Measurements from ENCODE around the gene KCNQ1. TPM values are rescaled to one million over a fixed set of nuclear protein-coding genes. Genes with fewer than 3 reads are reported as not detected.

Gene KCNQ1
- total RNA-seq, 1 experiment from 2014 or later = 2.3 TPM

- Histone ChIP-seq H4K91ac (ENCODE audit: insufficient read length, low read depth, low read length) (no peak overlapping the region), H3K4me2 (ENCODE audit: insufficient read depth, insufficient read length, low read length) (no peak overlapping the region), H2BK5ac (ENCODE audit: insufficient read length, low read length) (no peak overlapping the region), H2BK20ac (ENCODE audit: low read depth, low read length, poor library complexity, severe bottlenecking) (no peak overlapping the region), H3K27me3 (ENCODE audit: insufficient read depth, low read length) (no peaks in the 10 kb centered on the region; the same call in 1 of the 2 replicates), H3K23me2 (ENCODE audit: insufficient read length, low read depth, low read length, poor library complexity, severe bottlenecking) (peaks cover 8% of the 10 kb centered on the region), H3K18ac (ENCODE audit: insufficient read length, low read depth, low read length) (no peak overlapping the region), H3K27ac (ENCODE audit: insufficient read length, low read depth, low read length) (no peak overlapping the region), H2AK5ac (ENCODE audit: insufficient read length, low read length) (no peak overlapping the region), H2AFZ (ENCODE audit: low read length) (no peak overlapping the region), H2BK15ac (ENCODE audit: low read depth, low read length) (no peak overlapping the region), H3K4ac (ENCODE audit: low read depth, low read length) (no peak overlapping the region), H4K20me1 (ENCODE audit: control insufficient read depth, insufficient read depth, insufficient read length) (no peaks in the 10 kb centered on the region), H3K4me1 (ENCODE audit: insufficient read depth, low read length) (no peaks in the 10 kb centered on the region; the same call in 1 of the 2 replicates), H2BK120ac (ENCODE audit: low read depth, low read length, poor library complexity, severe bottlenecking) (no peak overlapping the region), H3K56ac (ENCODE audit: insufficient read length, low read depth, low read length) (no peak overlapping the region), H4K8ac (replicated peaks; ENCODE audit: insufficient read length, low read depth, low read length) (no peak overlapping the region), H3K79me2 (ENCODE audit: insufficient read depth, low read length) (no peaks in the 10 kb centered on the region), H2BK12ac (ENCODE audit: insufficient read length, low read depth, low read length) (no peak overlapping the region), H3K9ac (ENCODE audit: extremely low read depth, insufficient read length, low read length) (no peak overlapping the region), H3K14ac (ENCODE audit: insufficient read depth, low read length) (no peak overlapping the region), H3T11ph (ENCODE audit: low read length) (no peak overlapping the region), H3K79me1 (ENCODE audit: insufficient read depth, low read depth, low read length, poor library complexity, severe bottlenecking) (no peaks in the 10 kb centered on the region), H4K5ac (ENCODE audit: insufficient read length, low read depth, low read length) (no peak overlapping the region), H3K9me3 (ENCODE audit: control insufficient read depth, low read depth, low read length) (peaks cover 4% of the 10 kb centered on the region), H3K23ac (ENCODE audit: insufficient read length, low read depth, low read length) (no peak overlapping the region)
- Mint-ChIP-seq H3K27me3 (ENCODE audit: low read depth) (peaks cover 74% of the 10 kb centered on the region), H3K9me3 (peaks cover 0 to 2% of the 10 kb centered on the region in 2 experiments; a peak in 2 of 5 replicates), H3K4me3 (no peak overlapping the region), H3K36me3 (ENCODE audit: insufficient read depth in 1 of 3, low read depth in 3 of 3) (no peaks in the 10 kb centered on the region; a peak in 1 of 7 replicates), H3K4me1 (peaks cover 18 to 24% of the 10 kb centered on the region in 2 experiments), H3K27ac (0 out of 7 replicates have a peak overlapping the region, but pooled peaks of 1 of the 3 experiments have one; percentile 44)
- no peak for TF ChIP-seq CTCF (conservative IDR thresholded peaks at IDR 0.05)
- no peak for DNase-seq
- WGBS (ENCODE audit: extremely low coverage, insufficient read length, low lambda C conversion rate) = no CpG with 5 or more reads among the region's 12 CpGs
These were observed 453.7 kb downstream of the KCNQ1 start for GRCh38 chr11:2898366-2899079.

Other genes starting within 250 kb of the KCNQ1 start
- 0.35 TPM in 2 replicates for gene ASCL2, start 174.4 kb upstream of the KCNQ1 start, total RNA-seq (2021)
- gene C11orf21, start 143.1 kb upstream of the KCNQ1 start, total RNA-seq (2021) = not detected in 2 replicates
- not detected in 2 replicates for gene TSPAN32, start 143.0 kb upstream of the KCNQ1 start, total RNA-seq (2021)
- 246 and 250 TPM in 2 replicates for gene CD81, start 67.7 kb upstream of the KCNQ1 start, total RNA-seq (2021)
- gene TSSC4, start 44.3 kb upstream of the KCNQ1 start, total RNA-seq (2021) = 51.0 and 59.4 TPM in 2 replicates
- 0.09 TPM in 1 of 2 replicates, not detected in the other for gene TRPM5, start 494 bp upstream of the KCNQ1 start, total RNA-seq (2021)

All from H9 (cell line).